ENCODE data around the gene SHISA5. TPM values are rescaled to one million over a fixed set of nuclear protein-coding genes. Genes with fewer than 3 reads are reported as not detected.

SHISA5 gene
- total RNA-seq, 1 donor from 2014 or later, result 81.1 TPM

DNA sequence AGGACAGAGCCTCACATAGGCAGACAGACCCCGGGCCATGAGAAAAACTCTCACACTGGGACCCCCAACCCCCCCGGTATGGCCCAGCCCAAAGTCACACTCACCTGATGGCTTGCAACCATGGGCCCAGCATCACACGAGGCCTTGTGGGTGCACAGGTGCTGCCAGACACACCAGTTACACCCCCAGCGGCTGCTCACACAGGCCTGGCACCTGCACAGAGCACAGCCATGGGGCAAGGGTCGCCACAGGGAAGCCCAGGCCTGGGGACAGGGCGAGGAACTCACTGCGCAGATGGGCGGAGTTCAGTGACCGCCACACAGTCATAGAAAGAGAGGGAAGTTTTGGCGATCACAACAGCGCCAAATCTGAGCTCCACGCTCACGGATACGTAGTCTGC, 83.4 kb downstream of the SHISA5 start:
- DNase-seq (ENCODE audit: low spot score in 2 of 2) (no peak), FAIRE-seq (no peak)

DNA sequence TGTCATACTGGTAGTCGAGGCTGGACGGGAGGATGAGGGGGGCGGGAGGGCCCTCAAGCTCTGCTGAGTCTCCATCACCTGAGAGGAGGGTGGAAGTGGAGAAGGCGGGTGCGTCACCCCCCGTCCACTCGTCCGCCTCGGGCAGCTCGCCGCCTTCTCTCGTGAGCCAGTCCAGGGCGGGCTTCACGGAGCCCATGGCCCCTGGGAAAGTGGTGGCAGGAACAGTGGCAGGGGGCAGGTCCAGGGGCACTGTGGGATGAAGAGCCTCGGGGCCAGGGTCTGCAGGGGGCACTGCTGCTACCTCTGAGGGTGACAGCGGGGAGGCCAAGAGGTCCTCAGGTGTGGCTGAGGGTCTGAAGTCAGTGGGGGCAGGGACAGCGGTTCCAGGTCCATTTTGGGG, 84.4 kb downstream of the SHISA5 start:
- FAIRE-seq (no peak), DNase-seq (ENCODE audit: low spot score in 2 of 2) (no peak)

DNA sequence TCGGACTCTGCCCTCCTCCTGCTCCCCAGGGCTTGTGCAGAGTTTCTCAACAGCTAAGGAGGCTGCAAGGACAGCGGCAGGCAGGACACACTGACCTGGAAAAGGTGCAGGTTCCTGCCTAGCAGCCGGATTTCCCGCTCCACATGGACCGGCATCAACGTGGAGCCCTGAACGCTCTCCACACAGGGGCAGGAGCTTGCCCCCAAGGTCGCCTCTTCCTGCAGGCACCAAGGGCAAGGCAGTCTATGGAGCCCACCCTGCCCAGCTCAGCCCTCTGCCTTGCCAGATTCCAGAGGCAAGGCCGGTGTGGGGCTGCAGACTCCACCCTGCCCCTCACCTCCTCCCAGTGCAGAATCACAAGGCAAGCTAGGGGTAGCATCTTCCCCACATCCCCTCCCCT, 84.8 kb downstream of the SHISA5 start:
- no peak for FAIRE-seq

DNA sequence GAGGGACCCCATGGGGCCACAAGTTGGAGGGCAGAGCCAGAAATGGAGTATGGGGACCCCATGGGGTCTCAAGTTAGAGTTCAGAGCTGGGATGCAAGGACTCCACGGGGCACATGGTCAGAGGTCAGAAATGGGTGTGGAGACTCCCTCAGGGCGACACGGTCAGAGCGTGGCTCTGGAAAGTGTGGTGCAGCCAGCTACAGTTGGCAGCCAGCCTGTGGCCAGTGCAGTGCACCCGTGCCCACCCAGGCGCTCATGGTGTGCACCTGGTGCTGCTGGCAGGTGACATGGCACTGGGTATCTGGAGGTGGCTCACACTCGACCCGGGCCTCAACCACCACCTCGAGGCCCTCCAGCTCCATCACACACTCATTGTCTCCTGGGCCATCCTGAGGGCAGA, 85.3 kb downstream of the SHISA5 start:
- FAIRE-seq, result no peak
- no peak for DNase-seq (ENCODE audit: low spot score in 2 of 2)

More for the DNA sequence above, 84.8 kb downstream of the SHISA5 start:
- no peak for DNase-seq (ENCODE audit: low spot score in 2 of 2)

DNA sequence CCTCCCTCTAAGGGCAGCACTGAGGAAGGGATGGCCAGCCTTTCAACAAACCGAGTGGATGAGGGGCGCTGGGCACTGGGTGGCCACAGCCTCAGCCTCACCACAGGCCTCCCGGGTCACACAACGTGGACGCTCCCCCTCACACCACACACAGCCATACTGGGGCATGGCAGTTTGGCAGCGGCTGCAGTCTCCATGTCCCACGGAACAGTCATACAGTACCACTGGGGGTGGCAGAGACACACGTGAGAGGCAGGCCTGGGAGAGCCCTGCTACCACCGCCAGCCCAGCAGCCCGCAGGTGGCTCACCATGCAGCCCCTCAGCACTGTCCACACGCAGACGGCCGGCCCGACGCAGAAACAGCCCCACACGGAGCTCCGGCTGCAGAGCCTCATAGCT, 85.8 kb downstream of the SHISA5 start:
- no peak for FAIRE-seq
- no peak for DNase-seq (ENCODE audit: low spot score in 2 of 2)

Small RNA genes lying within 50 kb of the gene (small RNA-seq; reads per million reads assigned to genes)
- gene MIR6823, result not detected

Other genes with a start within 250 kb of the SHISA5 start
- gene NME6, start 202.8 kb downstream of the SHISA5 start, total RNA-seq, result 20.8 TPM
- gene SPINK8, start 170.5 kb downstream of the SHISA5 start, total RNA-seq, result not detected
- 1.6 TPM for gene FBXW12, start 132.0 kb downstream of the SHISA5 start, total RNA-seq
- gene PLXNB1, start 74.1 kb downstream of the SHISA5 start, total RNA-seq, result 32.2 TPM
- 12.6 TPM for gene CCDC51, start 64.1 kb downstream of the SHISA5 start, total RNA-seq
- gene TMA7, start 63.9 kb downstream of the SHISA5 start, total RNA-seq, result 99.9 TPM
- gene ATRIP, start 57.4 kb downstream of the SHISA5 start, total RNA-seq, result 7.3 TPM
- 22.0 TPM for gene PFKFB4, start 52.6 kb upstream of the SHISA5 start, total RNA-seq
- gene UCN2, start 59.6 kb upstream of the SHISA5 start, total RNA-seq, result not detected
- gene COL7A1, start 91.2 kb upstream of the SHISA5 start, total RNA-seq, result 1.2 TPM
- gene UQCRC1, start 105.5 kb upstream of the SHISA5 start, total RNA-seq, result 149 TPM
- gene TMEM89, start 117.6 kb upstream of the SHISA5 start, total RNA-seq, result not detected
- gene SLC26A6, start 131.3 kb upstream of the SHISA5 start, total RNA-seq, result 4.1 TPM
- gene CELSR3, start 158.7 kb upstream of the SHISA5 start, total RNA-seq, result 27.7 TPM
- 6.1 TPM for gene NCKIPSD, start 181.7 kb upstream of the SHISA5 start, total RNA-seq
- 94.2 TPM for gene IP6K2, start 213.0 kb upstream of the SHISA5 start, total RNA-seq